Right lobe of liver (tissue), 4 donors: ENCODE results near the gene CSK.

Experiments used
- CTCF ChIP-seq, 4 donors: fragments of 200-600 bp in 3 of 4; fragments of 450-650 bp in 1 of 4; IDR thresholded peaks; one replicate each; pipeline versions ENCODE4 v1.5.1 to v1.8.0; 2016 to 2022; ENCODE audit warnings: antibody characterized with exemption in 4 of 4, mild to moderate bottlenecking in 2 of 4
- POLR2A ChIP-seq: fragments of 450-650 bp; IDR thresholded peaks from one replicate; pipeline ENCODE4 v1.6.1; 2017; ENCODE audit warnings: antibody characterized with exemption, mild to moderate bottlenecking
- donor health status: DM: no; HTN: no; CAD: no.
- donor health status: DM: no; HTN: no; CAD: no.
- donor health status: DM: no; HTN: yes; CAD: no.

- TF ChIP-seq CTCF (IDR thresholded peaks at IDR 0.05), result no peak
- no peak for TF ChIP-seq POLR2A
These were observed 11.5 kb upstream of the CSK start for GRCh38 chr15:74770211-74770903.
